HG02678 (cell line): ENCODE results near the gene CALML5.
"Not testable (repeated sequence)": the region's sequence is repeated elsewhere in the genome, so short reads cannot be mapped to it uniquely, and the experiment has no call there.

Experiments
- ATAC-seq: cut with Tn5 transposase; IDR thresholded peaks from one replicate; pipeline ENCODE4 v1.9.1; 2021; ENCODE audit warnings: mild to moderate bottlenecking, moderate library complexity; ENCODE audit not compliant: unreplicated experiment

Gene CALML5

GRCh38 chr10:5485948-5486852 is 13.2 kb downstream of the CALML5 start:
- ATAC-seq: no peak

- ATAC-seq: no peak
These were observed 14.1 kb downstream of the CALML5 start for GRCh38 chr10:5485290-5485689.

GRCh38 chr10:5484205-5484604 is 15.2 kb downstream of the CALML5 start:
- no peak for ATAC-seq

GRCh38 chr10:5482016-5482415 is 17.4 kb downstream of the CALML5 start:
- no peak for ATAC-seq

GRCh38 chr10:5481121-5481520 is 18.2 kb downstream of the CALML5 start:
- no peak for ATAC-seq

GRCh38 chr10:5480162-5480941 is 19.0 kb downstream of the CALML5 start:
- no peak for ATAC-seq

GRCh38 chr10:5479481-5480161 is 19.7 kb downstream of the CALML5 start:
- no peak for ATAC-seq

GRCh38 chr10:5478694-5479305 is 20.6 kb downstream of the CALML5 start:
- ATAC-seq: no peak

- no peak for ATAC-seq
These were observed 21.2 kb downstream of the CALML5 start for GRCh38 chr10:5477948-5478693.

- no peak for ATAC-seq
These were observed 22.3 kb downstream of the CALML5 start for GRCh38 chr10:5476918-5477525.

- not testable (repeated sequence) for ATAC-seq
These were observed 23.2 kb downstream of the CALML5 start for GRCh38 chr10:5475974-5476807.

GRCh38 chr10:5475088-5475487 is 24.3 kb downstream of the CALML5 start:
- ATAC-seq: not testable (repeated sequence)

GRCh38 chr10:5474642-5475041 is 24.7 kb downstream of the CALML5 start:
- not testable (repeated sequence) for ATAC-seq

- ATAC-seq: no peak
These were observed 29.2 kb downstream of the CALML5 start for GRCh38 chr10:5470062-5470751.

- no peak for ATAC-seq
These were observed 29.9 kb downstream of the CALML5 start for GRCh38 chr10:5469353-5470061.

GRCh38 chr10:5468262-5469106 is 30.9 kb downstream of the CALML5 start:
- no peak for ATAC-seq
